Stimulated activated CD8-positive, alpha-beta memory T cell treated with anti-CD3 and anti-CD28 coated beads, Interleukin-4, amount 100 ng/mL, for 4 hours (primary cell): ENCODE results near the gene TCERG1L.

Experiments
- DNase-seq, 2 donors: peaks; one replicate each; pipeline ENCODE4 v3.0.0-alpha.2; 2020; ENCODE audit warnings: low read depth in 2 of 2, low spot score in 1 of 2

TCERG1L gene

DNA sequence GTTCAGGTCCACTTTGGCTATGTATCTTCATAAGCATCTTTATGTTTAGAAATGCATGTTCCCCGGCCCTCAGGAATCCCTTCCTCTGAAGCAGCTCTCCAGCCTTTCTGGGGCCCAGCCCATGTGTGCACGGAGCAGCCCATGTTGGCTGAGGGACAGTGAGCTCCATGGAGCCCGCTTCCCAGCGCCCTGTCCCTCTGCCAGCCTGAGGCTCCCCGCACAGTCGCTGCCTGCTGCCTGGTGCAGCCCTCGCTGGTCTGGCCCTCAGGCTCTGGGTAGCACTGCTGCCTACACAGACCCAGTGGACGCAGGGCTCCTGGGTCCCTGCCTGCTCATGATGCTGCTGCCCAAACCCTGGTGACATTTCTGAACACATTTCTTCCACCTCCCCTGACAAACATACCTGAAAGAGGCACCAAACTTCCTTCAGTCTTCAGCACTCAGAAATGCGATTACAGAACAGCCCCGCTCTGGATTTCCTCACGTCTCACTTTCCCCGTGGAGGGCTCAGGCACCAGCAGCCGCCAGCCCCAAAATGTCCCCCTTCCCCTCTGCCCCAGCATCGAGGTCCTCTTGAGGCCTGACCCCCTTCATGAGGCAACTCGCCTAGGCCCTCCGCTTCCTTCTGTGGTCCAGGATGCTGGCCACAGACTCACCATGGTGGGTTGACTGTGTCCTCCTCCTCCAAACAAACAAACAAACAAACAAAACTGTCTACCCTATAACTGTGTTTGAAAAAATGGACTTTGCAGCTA lies 5.0 kb upstream of the TCERG1L start:
- no peak for DNase-seq

DNA sequence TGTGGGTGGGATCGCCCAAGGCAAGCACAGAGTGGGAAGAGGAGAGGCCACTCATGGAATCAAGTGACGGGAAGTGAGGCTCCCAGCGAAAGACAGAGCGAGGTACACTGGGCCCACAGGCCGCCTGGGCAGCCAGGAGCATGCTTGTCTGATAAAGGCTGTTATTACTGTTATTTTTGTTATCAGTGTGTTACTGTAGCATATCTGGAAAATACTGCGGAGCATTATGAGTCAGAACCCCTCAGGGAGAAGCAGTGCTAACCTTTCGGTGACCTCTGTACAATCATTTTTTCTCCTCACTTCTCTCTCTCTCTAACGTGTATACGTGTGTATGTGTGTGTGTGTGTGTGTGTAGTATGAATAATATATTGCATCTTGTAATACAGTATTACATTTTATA lies 3.8 kb upstream of the TCERG1L start:
- DNase-seq, result no peak

DNA sequence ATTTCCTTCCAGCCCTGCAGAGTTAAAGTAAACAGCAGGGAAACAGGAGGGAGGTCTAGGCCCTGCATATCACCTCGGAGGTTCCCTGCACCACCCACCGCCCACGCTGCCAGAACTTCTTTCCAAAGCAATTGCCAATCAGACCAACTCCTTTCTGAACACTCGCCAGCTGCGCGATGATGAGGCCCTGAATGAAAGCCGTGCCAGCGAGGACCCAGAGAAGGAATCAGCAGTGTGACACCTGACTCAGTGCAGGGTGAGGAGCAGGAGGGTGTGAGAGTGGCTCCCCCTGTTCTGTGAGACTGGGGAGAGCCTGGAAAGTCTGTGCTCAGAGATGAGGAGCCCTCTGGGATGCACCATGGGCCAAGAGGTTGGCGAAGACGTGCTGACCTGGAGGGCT lies 3.3 kb upstream of the TCERG1L start:
- DNase-seq, result no peak

DNA sequence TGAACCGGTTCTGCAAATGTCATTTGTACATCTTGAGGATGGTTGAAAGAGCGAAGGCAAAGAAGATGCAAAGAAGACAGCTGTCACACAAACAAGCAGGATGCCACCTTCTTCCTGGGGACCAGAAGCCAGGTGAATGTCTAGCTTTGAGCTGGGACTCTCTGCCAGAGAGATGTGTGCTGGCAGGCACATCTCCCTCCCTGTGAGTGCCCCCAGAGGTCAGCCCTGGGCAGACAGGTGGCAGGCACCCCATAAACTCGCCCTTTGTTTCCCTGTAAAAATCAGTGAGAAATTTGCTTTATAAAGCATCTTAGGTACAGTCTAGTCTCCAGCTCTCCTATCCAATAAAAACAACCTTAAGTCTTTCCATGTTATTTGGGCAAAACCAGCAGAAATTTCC lies 2.6 kb upstream of the TCERG1L start:
- no peak for DNase-seq

DNA sequence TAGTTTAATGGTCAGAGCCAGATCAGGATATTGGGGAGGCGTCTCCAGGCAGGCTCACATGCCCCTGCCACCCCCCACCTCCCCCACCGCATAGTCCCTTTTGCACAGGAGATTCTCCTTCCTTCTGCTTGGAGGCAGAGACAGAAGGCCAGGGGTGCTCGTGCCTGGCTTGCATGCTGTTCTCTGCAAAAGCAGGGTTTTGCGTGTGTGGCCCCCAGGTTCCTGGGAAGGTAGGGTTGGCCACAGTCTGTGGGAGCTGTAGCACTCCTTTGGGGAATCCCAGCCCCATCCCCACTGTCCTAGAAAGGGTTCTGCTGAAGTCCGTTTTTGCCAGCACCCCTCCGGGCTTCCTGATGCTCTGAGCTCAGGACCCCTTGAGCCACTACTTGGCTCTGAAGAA lies 1.9 kb upstream of the TCERG1L start:
- DNase-seq, result no peak

DNA sequence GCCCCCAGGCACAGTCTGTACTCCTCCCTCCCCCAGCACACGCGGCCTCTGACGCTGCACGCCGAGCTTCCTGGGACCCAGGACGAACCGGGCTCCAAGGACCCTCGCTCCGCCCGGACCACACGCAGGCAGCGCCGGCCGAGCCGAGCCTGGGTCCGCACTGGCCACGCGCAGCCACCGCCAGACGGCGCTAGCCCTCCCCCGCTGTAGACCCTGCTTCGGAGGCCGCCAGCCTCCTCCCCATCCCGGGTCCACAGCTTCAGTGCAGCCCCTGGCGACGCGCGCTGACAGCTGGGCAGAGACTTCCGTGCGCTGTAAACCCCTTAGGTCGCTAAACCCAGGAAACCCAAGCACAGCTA lies 936 bp upstream of the TCERG1L start:
- no peak for DNase-seq

DNA sequence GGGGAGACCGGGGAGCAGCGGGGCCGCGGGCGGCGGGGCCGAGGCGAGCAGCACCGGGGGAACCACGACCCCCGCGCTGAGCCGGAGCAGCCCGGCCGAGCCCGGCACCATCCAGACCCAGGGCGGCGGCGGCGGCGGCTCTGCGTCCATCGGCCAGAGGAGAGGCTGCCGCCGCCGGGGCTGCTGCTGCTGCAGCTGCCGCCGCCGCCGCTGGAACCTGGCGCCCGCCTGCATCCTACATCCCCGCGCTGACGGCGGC lies 190 bp downstream of the TCERG1L start:
- DNase-seq, result no peak

DNA sequence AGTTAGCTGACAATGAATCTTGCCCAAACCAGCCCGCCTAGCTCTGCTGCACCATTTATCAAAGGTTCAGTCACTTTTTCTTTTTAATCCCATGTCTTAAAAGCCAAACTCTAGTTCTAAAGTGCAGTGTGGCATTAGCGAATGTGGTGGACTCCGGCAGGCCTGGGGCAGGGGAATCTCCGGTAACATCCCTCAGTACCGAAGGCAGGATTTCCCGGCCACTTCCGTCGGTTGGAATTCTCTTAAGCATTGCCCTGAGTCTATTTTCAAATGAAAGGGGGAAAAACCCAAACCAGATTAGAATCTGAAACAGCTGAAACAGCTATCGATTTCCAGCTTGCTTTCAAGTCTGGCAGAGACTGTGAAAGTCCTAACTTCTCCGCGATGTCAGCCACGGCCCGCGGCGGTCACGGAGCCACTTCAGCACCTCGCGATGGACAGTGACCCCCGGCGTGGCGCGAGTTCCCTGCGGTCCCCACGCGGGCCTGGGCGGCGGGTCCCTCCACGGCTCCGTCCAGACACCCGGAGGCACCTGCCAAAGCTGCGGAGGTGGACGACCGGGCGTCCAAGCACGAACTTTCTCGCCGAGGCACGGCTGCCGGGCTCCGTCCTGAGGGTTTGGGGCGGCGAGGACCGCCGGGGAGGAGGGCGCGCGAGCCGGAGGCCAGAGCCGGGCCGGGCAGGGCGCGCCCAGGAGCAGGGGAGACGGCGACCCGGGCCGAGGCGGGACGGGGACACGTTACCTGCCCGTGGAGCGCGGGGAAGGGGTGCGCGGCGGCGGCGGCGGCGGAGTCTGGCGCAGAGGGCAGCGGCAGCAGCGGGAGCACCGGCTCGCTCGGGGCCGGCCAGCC lies 745 bp downstream of the TCERG1L start:
- no peak for DNase-seq

DNA sequence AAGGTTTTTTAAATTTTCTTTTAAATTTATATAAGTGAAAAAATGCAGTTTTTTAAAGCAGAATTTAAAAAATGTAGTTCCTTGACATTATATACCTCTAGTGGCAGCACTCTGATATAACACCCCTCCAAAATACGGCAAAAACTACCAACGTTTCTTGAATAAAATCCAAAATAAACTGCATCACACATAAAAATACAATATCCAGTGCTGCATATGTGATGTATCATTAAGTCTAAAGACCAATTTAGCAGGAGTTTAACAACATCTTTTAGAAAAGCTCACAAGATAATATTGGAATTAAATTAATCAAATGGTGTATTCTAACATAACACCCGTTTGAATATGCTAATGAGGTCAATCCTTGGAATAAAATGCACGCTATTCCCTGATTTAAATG lies 1.4 kb downstream of the TCERG1L start:
- no peak for DNase-seq

DNA sequence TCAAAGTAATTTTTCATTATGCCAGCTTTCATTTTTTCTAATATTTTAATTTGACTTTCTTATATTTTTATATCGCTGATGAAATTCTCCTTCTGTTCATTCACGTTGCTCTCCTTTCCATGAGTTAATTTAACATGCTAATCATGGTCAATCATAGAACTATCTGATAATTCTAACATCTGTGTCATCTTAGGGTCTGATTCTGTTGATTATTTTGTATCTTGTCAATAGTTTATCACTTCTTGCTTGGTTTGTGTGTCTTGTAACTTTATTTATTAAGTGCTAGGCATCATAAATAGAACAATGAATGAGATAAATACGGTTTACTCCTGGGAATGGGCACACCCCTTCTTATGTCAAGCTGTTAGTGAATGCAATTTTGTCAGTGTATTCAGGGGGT lies 11.0 kb downstream of the TCERG1L start:
- no peak for DNase-seq

DNA sequence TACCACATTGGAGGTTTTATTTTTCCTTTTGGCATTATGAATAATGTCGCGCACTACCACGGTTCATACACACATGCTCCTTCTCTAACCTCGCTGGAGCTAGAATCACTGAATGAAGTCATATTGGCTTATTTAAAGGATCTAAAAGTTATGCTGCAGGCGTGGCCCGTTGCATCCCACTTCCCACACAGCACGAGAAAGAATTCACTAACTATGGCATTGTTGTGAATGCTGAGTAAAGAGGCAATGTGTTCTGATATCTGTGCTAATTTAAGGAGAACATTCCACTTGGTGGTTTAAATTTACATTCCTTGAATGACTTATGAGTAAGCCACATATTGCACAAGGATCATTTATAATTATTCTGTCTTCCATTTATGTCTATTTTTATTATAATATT lies 20.7 kb downstream of the TCERG1L start:
- no peak for DNase-seq

DNA sequence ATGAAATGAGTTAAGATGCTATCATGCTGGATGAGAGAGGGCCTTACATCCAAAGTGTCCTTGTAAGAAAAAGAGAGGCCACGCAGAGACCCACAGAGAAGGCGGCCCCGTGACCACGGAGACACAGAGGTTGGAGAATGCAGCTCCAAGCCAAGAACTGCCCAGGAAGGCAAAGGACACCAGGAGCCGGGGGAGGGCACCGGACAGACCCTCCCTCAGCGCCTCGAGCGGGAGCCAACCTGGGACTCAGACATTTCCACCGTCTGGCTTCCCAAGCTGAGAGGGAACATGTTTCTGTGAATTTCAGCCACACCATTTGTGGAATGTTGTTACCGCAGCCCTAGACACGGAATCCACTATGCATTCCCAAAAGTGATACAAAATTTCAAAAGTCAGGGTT lies 22.9 kb downstream of the TCERG1L start:
- DNase-seq, result no peak

DNA sequence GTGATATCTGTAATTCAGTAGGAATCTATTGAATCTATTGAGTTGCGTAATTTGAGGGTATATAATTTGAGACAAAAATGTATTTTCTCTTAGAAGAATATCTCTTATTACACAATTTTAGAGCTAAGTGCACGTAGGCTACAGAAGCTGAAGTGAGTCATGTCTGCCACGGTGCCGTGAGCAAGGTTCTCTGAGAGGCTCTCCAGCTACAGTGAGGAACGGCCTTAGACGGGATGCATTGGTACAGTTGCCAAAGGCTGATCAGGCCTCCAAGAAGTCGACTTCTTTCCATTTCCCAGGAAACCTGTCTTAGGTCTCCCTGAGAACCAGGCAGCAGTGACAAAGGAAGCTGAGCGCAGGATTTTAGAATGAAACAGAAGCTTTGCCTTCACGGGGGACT lies 28.6 kb downstream of the TCERG1L start:
- DNase-seq, result no peak

DNA sequence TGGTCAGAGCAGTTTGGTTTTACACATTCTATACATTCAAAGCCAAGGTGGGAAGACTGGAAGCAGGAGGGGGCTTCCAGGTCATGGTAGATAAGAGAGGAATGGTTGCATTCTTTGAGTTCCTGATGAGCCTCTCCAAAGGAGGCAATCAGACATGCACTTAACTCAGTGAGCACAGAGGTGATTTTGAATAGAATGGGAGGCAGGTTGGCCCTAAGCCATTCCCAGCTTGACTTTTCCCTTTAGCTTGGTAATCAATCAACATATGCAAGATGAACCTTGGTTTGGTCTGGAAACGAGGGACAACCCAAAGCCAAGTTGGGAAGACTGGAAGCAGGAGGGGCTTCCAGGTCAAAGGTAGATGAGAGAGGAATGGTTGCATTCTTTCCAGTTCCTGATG lies 31.4 kb downstream of the TCERG1L start:
- no peak for DNase-seq

DNA sequence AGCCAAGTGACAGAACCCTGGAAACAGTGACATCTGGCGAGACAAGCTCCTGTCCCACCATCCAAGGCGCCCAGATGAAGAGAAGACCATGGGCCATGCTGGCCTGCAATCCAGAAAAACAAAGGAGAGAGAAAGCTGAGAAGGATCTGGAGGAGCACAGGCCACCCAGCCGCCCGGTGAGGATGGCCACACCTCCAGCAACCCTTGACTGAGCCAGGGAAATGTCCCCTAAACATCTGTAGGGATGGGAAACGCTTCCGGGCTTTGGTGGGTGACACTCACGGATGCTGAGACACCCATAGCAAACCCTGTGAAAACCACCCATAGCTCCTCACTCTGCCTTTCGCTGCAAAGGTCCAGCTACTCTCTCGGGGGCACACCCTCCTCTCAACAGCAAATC lies 32.0 kb downstream of the TCERG1L start:
- DNase-seq, result no peak

DNA sequence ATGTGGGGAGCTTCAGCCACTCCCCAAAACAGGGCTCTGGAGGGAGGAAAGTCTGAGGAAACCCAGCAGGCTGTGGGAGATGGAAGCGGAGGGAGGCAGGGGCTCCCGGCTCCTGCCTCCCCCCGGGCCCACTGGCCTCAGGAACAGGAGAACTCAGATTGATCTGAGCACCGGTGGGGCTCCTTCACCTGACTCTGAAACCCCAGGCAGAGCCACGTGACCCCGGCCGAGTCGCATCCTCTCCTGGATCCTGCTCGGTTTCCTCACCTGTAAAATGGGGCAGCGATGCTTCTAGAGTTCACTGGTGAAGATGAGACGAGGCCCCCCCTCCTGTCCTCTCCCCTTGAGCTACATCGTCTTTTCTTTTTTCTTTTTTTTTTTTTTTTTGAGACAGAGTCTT lies 33.6 kb downstream of the TCERG1L start:
- DNase-seq, result no peak

DNA sequence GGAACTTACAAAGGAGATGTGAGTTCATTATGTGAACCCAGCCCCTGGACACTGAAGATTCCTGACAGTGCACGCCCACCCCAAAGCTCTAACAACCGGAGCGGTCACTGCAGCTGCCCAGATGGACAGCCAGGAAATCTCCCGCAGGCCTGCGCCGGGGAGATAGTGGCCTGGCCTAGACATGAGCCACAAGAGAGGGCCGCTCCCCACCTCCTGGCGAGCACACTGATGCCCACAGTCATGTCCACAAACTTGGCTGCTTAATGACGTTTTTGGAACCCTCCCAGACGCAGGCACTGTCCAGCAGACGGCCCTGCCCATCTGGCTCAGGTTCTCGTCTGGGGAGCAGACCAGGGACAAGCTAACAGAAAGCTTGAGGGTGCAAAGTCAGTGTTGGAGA lies 34.2 kb downstream of the TCERG1L start:
- DNase-seq, result no peak

DNA sequence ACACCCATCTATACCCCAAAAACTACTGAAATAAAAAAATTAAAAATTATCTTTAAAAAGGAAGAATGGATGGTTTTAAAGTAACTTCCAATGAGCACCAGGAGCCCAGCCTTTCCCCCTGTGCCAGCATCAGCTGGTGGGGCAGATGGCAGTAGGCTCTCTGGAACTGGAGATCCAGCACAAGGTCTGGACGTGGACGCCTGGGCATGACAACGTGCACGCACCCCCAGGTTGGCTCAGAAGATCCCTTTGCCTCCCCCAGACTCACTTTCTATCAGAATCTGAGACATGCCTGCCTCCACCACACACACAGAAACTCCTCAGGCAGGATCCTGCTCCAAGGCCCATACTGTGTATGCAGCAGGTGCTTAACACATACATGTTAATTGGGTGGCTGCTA lies 35.8 kb downstream of the TCERG1L start:
- DNase-seq, result no peak

DNA sequence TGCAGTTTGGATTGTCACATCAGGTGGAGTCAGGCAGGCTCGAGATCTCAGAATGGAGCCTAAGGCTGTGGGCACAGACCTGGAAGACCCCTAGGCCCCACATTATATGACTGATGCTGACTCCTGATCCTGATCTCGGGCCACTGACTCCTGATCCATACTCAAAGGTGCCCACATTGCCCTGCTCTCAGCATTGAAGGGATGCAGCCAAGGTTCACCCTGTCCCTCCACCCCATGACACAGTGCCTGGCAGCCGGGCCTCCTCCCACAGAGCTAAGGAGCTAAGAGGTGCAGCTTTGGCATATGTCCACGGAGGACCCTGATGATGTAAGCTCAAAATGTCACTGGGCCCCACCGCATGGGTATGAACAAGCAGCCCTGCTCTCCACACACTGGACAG lies 36.6 kb downstream of the TCERG1L start:
- DNase-seq, result no peak

DNA sequence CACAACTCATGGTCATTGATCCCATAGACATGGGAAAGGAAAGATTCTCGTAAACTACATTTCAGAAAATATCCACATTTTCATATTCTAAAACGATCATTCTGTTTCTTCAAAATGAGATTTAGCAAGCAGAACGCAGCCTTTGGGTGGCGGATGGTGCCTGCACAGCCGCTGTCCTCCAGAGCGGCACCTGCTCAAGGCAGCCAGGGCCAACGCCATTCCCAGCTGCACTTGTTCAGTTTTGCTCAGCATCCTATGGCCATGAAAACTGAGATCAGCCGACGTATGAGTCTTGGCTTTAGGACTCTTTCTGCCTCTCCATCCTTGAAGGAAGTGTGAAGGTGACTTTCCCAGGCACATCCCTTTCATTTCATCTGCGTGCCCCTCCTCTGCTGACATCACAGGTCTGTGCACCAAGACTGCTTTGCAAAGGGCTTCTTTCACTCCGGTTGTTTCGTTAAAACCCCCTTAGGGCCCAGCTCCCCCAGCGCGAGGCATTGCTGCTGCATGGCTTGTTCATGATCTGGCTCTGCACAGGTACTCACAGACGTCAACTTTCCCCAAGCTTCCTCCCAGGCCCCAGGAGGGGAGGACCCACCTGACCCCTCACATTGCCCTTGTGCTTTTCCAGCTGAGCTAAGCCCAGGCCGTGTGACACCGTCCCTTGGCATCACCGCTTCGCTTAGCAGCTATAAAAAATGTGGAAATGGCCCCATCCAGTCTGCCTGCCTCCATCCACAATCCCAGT lies 37.2 kb downstream of the TCERG1L start:
- no peak for DNase-seq

DNA sequence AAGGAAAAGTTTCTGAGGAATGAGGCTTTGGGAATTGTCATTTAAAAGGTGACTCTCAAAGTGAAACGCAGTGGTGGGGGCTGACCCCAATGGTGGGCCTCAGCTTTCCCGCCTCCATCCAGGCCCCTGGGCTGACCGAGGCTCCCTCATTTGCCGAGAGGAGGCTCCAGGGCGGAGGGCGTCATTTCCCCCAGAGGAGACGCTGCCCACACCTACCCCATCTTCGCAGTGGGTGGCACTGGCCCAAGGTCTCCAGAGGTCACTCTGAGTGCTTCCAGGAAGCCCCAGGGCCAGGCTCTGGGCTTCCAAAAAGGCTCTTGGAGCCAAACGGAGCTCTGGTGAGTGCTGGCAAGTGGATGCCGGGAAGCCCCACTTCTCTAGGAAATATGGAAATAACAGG lies 38.0 kb downstream of the TCERG1L start:
- no peak for DNase-seq

DNA sequence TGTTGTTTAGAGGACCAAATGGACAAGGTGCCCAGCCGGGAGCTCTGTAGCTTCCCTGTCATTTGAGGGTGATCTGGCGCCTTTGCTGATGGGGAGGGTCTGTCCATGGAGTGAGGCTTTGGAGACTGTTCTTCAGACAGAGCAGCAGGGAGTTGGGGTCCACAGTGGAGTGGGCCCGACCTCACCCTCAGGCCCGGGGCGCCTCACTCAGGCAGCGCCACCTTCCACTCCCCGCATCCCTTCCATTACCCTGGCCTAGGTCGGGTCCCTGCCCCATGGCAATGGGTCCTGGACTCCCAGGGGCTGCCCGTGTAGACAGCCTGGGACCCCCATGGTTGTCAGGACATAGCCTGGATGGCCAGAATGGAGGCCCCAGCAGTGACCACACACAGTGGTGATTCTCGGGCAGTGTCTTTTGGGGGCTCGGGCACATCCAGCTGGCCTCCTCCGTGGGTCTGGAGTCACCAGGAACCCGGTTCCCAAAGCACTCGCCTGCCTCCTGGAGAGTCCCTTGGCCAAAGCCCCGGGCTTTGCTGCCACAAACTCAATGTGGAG lies 38.5 kb downstream of the TCERG1L start:
- DNase-seq, result no peak
